NB4 (cell line): ENCODE data around the gene KCNQ4.

Experiments used
- DNase-seq: peaks from one replicate; pipeline ENCODE4 v3.0.0; 2010; ENCODE audit warnings: low read depth
- H3K4me3 ChIP-seq: one replicate; pipeline ENCODE4 v1.5.1; 2011; ENCODE audit warnings: mild to moderate bottlenecking, low read depth, low read length, moderate library complexity
- CTCF ChIP-seq: IDR thresholded peaks from one replicate; pipeline ENCODE4 v1.5.1; 2012; ENCODE audit warnings: low read depth, low read length
- MAX ChIP-seq: IDR thresholded peaks from 2 replicates; pipeline ENCODE4 v1.6.1; 2011; ENCODE audit warnings: low read depth, low read length
- POLR2A ChIP-seq: IDR thresholded peaks from 2 replicates; pipeline ENCODE4 v1.6.1; 2011; ENCODE audit warnings: mild to moderate bottlenecking; ENCODE audit not compliant: insufficient read length; ENCODE audit errors: extremely low read depth

The KCNQ4 gene

GRCh38 chr1:40887652-40888051, 104.1 kb downstream of the KCNQ4 start:
- no peak overlapping the region for H3K4me3 ChIP-seq
- no peak for DNase-seq
- TF ChIP-seq MAX, result no peak
- TF ChIP-seq CTCF, result no peak
- TF ChIP-seq POLR2A, result no peak
